ENCODE measurements around the gene FLNB. TPM values are rescaled to one million over a fixed set of nuclear protein-coding genes. Genes with fewer than 3 reads are reported as not detected.

Gene FLNB
- total RNA-seq, 2 donors from 2014 or later: 331 to 408 TPM

- H3K9me3 ChIP-seq: no peaks in the 10 kb centered on the region
- intact Hi-C loops (cut with DNase I): no loop called here
- no peak overlapping the region for H3K4me3 ChIP-seq
- TF ChIP-seq CTCF (IDR thresholded peaks at IDR 0.05) (peak in 1 of 4 experiments; percentile 28), POLR2AphosphoS5 (IDR thresholded peaks at IDR 0.05) (no peak), POLR2A (IDR thresholded peaks at IDR 0.05) (no peak)
- H3K4me1 ChIP-seq (replicated peaks): no peaks in the 10 kb centered on the region
- no peaks in the 10 kb centered on the region for H3K36me3 ChIP-seq
- no peak for DNase-seq (ENCODE audit: low spot score)
- 61% methylated on average over 7 of the region's 7 CpGs for WGBS
- no peaks in the 10 kb centered on the region for H3K27me3 ChIP-seq (replicated peaks; ENCODE audit: insufficient read depth)
- H3K27ac ChIP-seq: no peak overlapping the region
These were observed 206.5 kb downstream of the FLNB start for GRCh38 chr3:58214484-58215316.

- H3K4me1 ChIP-seq (replicated peaks): no peaks in the 10 kb centered on the region
- no peak overlapping the region for H3K27ac ChIP-seq
- no peaks in the 10 kb centered on the region for H3K9me3 ChIP-seq
- WGBS: 82% methylated on average over 10 of the region's 10 CpGs
- H3K36me3 ChIP-seq: no peaks in the 10 kb centered on the region
- TF ChIP-seq CTCF (IDR thresholded peaks at IDR 0.05) (no peak), POLR2A (IDR thresholded peaks at IDR 0.05) (no peak), POLR2AphosphoS5 (IDR thresholded peaks at IDR 0.05) (no peak)
- no peak overlapping the region for H3K4me3 ChIP-seq
- intact Hi-C loops (cut with DNase I): no loop called here
- DNase-seq (ENCODE audit: low spot score): no peak
- no peaks in the 10 kb centered on the region for H3K27me3 ChIP-seq (replicated peaks; ENCODE audit: insufficient read depth)
These were observed 207.2 kb downstream of the FLNB start for GRCh38 chr3:58215317-58216025.

GRCh38 chr3:58216496-58217195 lies 208.4 kb downstream of the FLNB start:
- intact Hi-C loops (cut with DNase I): no loop called here
- H3K27ac ChIP-seq: no peak overlapping the region

GRCh38 chr3:58217209-58217811 lies 209.1 kb downstream of the FLNB start:
- WGBS: 30% methylated on average over 15 of the region's 15 CpGs
- peak; percentile 18 for TF ChIP-seq POLR2AphosphoS5 (IDR thresholded peaks at IDR 0.05)
- TF ChIP-seq POLR2A (IDR thresholded peaks at IDR 0.05): no peak
- TF ChIP-seq CTCF (IDR thresholded peaks at IDR 0.05): peak; percentile 44 to 73 (median 58)
- no peaks in the 10 kb centered on the region for H3K4me1 ChIP-seq (replicated peaks)
- peak; percentile 43 for DNase-seq (ENCODE audit: low spot score)
- no peaks in the 10 kb centered on the region for H3K9me3 ChIP-seq
- intact Hi-C loops (cut with DNase I): no loop called here
- H3K27ac ChIP-seq: no peak overlapping the region
- no peaks in the 10 kb centered on the region for H3K36me3 ChIP-seq
- H3K4me3 ChIP-seq: no peak overlapping the region
- no peaks in the 10 kb centered on the region for H3K27me3 ChIP-seq (replicated peaks; ENCODE audit: insufficient read depth)

More at GRCh38 chr3:58216496-58217195, 208.4 kb downstream of the FLNB start:
- Histone ChIP-seq H3K4me1 (replicated peaks) (no peaks in the 10 kb centered on the region), H3K36me3 (no peaks in the 10 kb centered on the region), H3K27me3 (replicated peaks; ENCODE audit: insufficient read depth) (no peaks in the 10 kb centered on the region), H3K4me3 (no peak overlapping the region), H3K9me3 (no peaks in the 10 kb centered on the region)
- no peak for DNase-seq (ENCODE audit: low spot score)
- TF ChIP-seq CTCF (IDR thresholded peaks at IDR 0.05) (no peak), POLR2AphosphoS5 (IDR thresholded peaks at IDR 0.05) (no peak), POLR2A (IDR thresholded peaks at IDR 0.05) (no peak)
- 73% methylated on average over 10 of the region's 10 CpGs for WGBS

Data from prostate gland (tissue), 2 donors.